ENCODE measurements around the gene KCNAB1.

DNA sequence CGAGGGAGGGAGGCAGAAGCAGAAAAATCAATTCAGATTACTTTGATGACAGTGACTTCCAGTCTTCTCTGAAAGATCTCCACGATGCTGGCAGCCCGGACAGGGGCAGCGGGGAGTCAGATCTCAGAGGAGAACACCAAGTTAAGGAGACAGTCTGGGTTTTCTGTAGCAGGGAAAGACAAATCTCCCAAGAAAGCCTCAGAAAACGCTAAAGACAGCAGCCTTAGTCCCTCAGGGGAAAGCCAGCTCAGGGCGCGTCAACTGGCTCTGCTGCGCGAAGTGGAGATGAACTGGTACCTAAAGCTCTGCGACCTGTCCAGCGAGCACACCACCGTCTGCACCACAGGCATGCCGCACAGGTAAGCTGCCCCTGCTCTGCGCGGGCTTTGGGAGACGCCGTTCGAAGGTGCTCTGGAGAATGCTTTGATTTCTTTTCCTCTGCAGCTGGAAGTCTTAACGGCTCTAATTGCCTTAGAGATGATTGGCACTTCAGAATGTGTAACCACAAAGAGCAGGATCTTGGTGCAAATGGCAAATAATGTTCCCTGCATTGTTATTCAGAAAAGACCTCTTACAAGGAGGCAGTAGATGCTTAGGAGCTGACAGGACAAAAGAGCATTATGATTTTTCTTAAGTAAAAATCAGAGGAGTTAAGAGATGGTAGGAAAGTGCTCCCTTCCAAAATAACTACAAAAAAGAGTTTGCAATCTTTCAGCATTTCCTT, at the start of gene KCNAB1:
- TF ChIP-seq, protein P1, sequence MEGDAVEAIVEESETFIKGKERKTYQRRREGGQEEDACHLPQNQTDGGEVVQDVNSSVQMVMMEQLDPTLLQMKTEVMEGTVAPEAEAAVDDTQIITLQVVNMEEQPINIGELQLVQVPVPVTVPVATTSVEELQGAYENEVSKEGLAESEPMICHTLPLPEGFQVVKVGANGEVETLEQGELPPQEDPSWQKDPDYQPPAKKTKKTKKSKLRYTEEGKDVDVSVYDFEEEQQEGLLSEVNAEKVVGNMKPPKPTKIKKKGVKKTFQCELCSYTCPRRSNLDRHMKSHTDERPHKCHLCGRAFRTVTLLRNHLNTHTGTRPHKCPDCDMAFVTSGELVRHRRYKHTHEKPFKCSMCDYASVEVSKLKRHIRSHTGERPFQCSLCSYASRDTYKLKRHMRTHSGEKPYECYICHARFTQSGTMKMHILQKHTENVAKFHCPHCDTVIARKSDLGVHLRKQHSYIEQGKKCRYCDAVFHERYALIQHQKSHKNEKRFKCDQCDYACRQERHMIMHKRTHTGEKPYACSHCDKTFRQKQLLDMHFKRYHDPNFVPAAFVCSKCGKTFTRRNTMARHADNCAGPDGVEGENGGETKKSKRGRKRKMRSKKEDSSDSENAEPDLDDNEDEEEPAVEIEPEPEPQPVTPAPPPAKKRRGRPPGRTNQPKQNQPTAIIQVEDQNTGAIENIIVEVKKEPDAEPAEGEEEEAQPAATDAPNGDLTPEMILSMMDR (IDR thresholded peaks at IDR 0.05) = no peak
- TF ChIP-seq POLR2A (IDR thresholded peaks at IDR 0.05) (no peak), POLR2AphosphoS5 (IDR thresholded peaks at IDR 0.05) (no peak)

All from breast epithelium (tissue), 3 donors.